ENCODE data around the gene FOXR2. TPM values are rescaled to one million over a fixed set of nuclear protein-coding genes. Genes with fewer than 3 reads are reported as not detected.

FOXR2 gene
- total RNA-seq, 4 donors from 2014 or later: not detected

GRCh38 chrX:55598333-55598732, 24.9 kb upstream of the FOXR2 start:
- Histone ChIP-seq H3K9me3 (no peaks in the 10 kb centered on the region), H3K36me3 (no peaks in the 10 kb centered on the region), H3K27me3 (no peaks in the 10 kb centered on the region), H3K27ac (no peak overlapping the region), H3K4me1 (no peaks in the 10 kb centered on the region), H3K4me3 (no peak overlapping the region)
- no peak for DNase-seq
- 58 to 79% methylated on average over 3 to 7 of the region's 7 CpGs for WGBS, 2 donors
- intact Hi-C loops (cut with DNase I): no loop called here
- TF ChIP-seq POLR2A (IDR thresholded peaks at IDR 0.05): no peak

GRCh38 chrX:55619547-55619946, 3.7 kb upstream of the FOXR2 start:
- 30 to 32% methylated on average over 2 of the region's 2 CpGs for WGBS, 2 donors
- Histone ChIP-seq H3K27me3 (no peaks in the 10 kb centered on the region), H3K4me1 (peaks cover 0 to 3% (median 0%) of the 10 kb centered on the region in 3 donors), H3K9me3 (no peaks in the 10 kb centered on the region), H3K36me3 (no peaks in the 10 kb centered on the region), H3K4me3 (no peak overlapping the region), H3K27ac (no peak overlapping the region)
- intact Hi-C loops (cut with DNase I): no loop called here
- no peak for DNase-seq
- TF ChIP-seq CTCF (IDR thresholded peaks at IDR 0.05): no peak
- TF ChIP-seq POLR2A (IDR thresholded peaks at IDR 0.05): no peak

DNA sequence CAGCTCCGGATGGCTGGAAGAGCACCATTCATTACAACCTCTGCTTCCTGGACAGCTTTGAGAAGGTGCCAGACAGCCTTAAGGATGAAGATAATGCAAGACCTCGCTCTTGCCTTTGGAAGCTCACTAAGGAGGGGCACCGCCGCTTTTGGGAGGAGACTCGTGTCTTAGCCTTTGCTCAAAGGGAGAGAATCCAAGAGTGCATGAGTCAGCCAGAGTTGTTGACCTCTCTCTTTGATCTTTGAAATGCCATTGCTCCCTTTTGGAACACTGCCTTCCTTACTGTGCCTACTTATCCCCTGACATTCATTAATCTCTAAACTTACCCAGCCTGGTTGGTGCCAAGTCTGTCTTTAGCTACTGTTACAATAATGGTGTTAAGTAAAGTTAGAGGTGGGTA, 1.2 kb downstream of the FOXR2 start:
- no peak for DNase-seq
- WGBS, 2 donors: 44% methylated on average over 5 of the region's 5 CpGs; no CpG with 5 or more reads in 1 of the 2 donors
- intact Hi-C loops (cut with DNase I): no loop called here

DNA sequence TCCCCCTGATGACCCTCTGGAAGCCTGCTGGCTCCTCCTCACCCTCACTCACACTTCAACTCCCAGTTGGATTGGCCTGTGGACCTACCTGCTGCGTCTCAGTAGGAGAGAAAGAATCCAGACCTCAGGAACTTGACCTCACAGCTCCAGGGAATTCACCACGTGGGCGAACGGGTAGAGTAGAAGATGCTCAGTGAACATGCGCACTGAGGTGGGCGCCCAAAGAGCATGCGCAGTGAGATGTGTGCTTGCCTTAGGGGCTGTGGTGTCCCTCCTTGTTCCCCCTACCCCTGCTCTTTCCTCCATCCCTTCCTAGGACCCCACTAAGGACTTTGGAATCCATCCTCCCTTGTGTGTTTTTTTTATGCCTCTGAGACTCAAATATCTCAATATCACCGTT, 12.9 kb downstream of the FOXR2 start:
- Histone ChIP-seq H3K9me3 (no peaks in the 10 kb centered on the region), H3K36me3 (no peaks in the 10 kb centered on the region), H3K4me1 (no peaks in the 10 kb centered on the region), H3K4me3 (no peak overlapping the region), H3K27me3 (no peaks in the 10 kb centered on the region), H3K27ac (no peak overlapping the region)
- no peak for TF ChIP-seq POLR2A (IDR thresholded peaks at IDR 0.05)
- no peak for TF ChIP-seq CTCF (IDR thresholded peaks at IDR 0.05)
- DNase-seq: no peak
- 88 to 100% methylated on average over 1 to 7 of the region's 8 CpGs for WGBS, 2 donors
- intact Hi-C loops (cut with DNase I): no loop called here

More for the DNA sequence above, 1.2 kb downstream of the FOXR2 start:
- no peak overlapping the region for H3K4me3 ChIP-seq
- H3K9me3 ChIP-seq: no peaks in the 10 kb centered on the region
- H3K27me3 ChIP-seq: no peaks in the 10 kb centered on the region
- no peak overlapping the region for H3K27ac ChIP-seq
- TF ChIP-seq POLR2A (IDR thresholded peaks at IDR 0.05) (no peak), CTCF (IDR thresholded peaks at IDR 0.05) (no peak)
- peaks cover 0 to 3% (median 0%) of the 10 kb centered on the region in 3 donors for H3K4me1 ChIP-seq
- no peaks in the 10 kb centered on the region for H3K36me3 ChIP-seq

DNA sequence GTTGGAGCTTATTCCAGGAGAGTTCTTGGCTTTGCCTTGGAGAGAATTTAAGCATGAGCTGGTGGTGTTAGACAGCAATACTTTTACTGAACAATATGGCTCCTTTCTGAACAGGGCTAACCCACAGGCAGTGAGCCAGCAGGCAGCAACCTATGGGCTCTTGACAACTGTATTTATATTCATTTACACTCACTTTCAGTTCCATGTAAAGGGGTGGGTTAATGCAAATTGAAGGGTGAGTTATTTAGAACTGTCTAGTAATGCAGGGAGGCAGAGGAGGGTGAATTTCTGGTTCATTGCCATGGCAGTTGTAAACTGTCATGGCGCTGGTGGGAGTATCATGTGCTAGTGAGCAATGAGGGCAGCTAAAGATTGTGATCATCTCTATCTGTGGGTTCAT, 15.7 kb downstream of the FOXR2 start:
- Histone ChIP-seq H3K4me3 (no peak overlapping the region), H3K27ac (no peak overlapping the region), H3K4me1 (no peaks in the 10 kb centered on the region), H3K27me3 (no peaks in the 10 kb centered on the region), H3K36me3 (no peaks in the 10 kb centered on the region), H3K9me3 (no peaks in the 10 kb centered on the region)
- intact Hi-C loops (cut with DNase I): no loop called here
- TF ChIP-seq POLR2A (IDR thresholded peaks at IDR 0.05) (no peak), CTCF (IDR thresholded peaks at IDR 0.05) (no peak)
- DNase-seq: no peak
- 33 to 36% methylated on average over 1 of the region's 1 CpG for WGBS, 2 donors

DNA sequence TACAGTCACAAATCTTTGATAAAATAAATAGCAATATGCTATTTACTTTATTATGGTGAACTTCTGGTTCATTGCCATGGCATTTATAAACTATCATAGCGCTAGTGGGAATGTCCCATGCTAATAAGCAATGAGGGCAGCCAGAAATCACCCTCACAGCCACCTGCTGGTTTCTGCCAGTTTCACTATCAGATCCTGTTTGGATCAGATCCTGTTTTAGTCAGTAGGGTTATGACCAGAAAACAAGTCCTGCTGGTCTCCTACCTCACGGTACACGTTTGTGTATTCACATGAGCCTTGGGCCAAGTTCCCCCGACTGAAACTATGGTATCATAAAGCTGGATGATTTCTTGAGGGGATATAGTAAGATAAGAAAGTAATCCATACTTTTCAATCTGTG, 17.7 kb downstream of the FOXR2 start:
- no peak overlapping the region for H3K4me3 ChIP-seq
- 37 to 44% methylated on average over 4 of the region's 4 CpGs for WGBS, 2 donors

More for the DNA sequence above, 17.7 kb downstream of the FOXR2 start:
- no peaks in the 10 kb centered on the region for H3K27me3 ChIP-seq
- no peaks in the 10 kb centered on the region for H3K36me3 ChIP-seq
- intact Hi-C loops (cut with DNase I): no loop called here
- TF ChIP-seq POLR2A (IDR thresholded peaks at IDR 0.05) (no peak), CTCF (IDR thresholded peaks at IDR 0.05) (no peak)
- no peak for DNase-seq
- no peak overlapping the region for H3K27ac ChIP-seq
- H3K4me1 ChIP-seq: no peaks in the 10 kb centered on the region
- no peaks in the 10 kb centered on the region for H3K9me3 ChIP-seq
